Adrenal gland (tissue), 5 donors: ENCODE results near the gene KCNMA1.

Experiments used
- POLR2A ChIP-seq, 2 donors: fragments of 450-650 bp; IDR thresholded peaks; one replicate each; pipeline ENCODE4 v1.6.1; 2017; ENCODE audit warnings: antibody characterized with exemption in 2 of 2, mild to moderate bottlenecking in 2 of 2, moderate library complexity in 1 of 2
- TF ChIP-seq, protein P1 (sequence below), 6 experiments: fragments of 450-650 bp in 4 of 6; fragments of 200-600 bp in 2 of 6; sonication (generic) in 1 of 6; IDR thresholded peaks; 1 replicate in 5 of 6; 2 replicates in 1 of 6; pipeline versions ENCODE4 v1.5.1 to v1.8.0; 2016 to 2021; ENCODE audit warnings: antibody characterized with exemption in 6 of 6, mild to moderate bottlenecking in 2 of 6, moderate library complexity in 1 of 6
- donor health status: DM: no; HTN: no; CAD: no.

GRCh38 chr10:77193001-77193400, 444.6 kb downstream of the KCNMA1 start:
- TF ChIP-seq, protein P1, sequence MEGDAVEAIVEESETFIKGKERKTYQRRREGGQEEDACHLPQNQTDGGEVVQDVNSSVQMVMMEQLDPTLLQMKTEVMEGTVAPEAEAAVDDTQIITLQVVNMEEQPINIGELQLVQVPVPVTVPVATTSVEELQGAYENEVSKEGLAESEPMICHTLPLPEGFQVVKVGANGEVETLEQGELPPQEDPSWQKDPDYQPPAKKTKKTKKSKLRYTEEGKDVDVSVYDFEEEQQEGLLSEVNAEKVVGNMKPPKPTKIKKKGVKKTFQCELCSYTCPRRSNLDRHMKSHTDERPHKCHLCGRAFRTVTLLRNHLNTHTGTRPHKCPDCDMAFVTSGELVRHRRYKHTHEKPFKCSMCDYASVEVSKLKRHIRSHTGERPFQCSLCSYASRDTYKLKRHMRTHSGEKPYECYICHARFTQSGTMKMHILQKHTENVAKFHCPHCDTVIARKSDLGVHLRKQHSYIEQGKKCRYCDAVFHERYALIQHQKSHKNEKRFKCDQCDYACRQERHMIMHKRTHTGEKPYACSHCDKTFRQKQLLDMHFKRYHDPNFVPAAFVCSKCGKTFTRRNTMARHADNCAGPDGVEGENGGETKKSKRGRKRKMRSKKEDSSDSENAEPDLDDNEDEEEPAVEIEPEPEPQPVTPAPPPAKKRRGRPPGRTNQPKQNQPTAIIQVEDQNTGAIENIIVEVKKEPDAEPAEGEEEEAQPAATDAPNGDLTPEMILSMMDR (IDR thresholded peaks at IDR 0.05) = no peak
- TF ChIP-seq POLR2A (IDR thresholded peaks at IDR 0.05) = no peak
